HepG2 (cell line): ENCODE measurements around the gene PRCD. TPM values are rescaled to one million over a fixed set of nuclear protein-coding genes. Genes with fewer than 3 reads are reported as not detected.

Source experiments
- DZIP1 ChIP-seq: sonication (generic); formaldehyde crosslinking; IDR thresholded peaks from 2 replicates; pipeline ENCODE4 v1.5.0; 2020; ENCODE audit warnings: mild to moderate bottlenecking, missing genetic modification reagents
- GATAD1 ChIP-seq: IDR thresholded peaks from 2 replicates; pipeline ENCODE4 v1.6.1; 2016; ENCODE audit warnings: missing genetic modification reagents, missing compliant biosample characterization
- HIC2 ChIP-seq: sonication (generic); formaldehyde crosslinking; IDR thresholded peaks from 2 replicates; pipeline ENCODE4 v1.9.0; 2022; ENCODE audit warnings: low read depth, missing genetic modification reagents
- NFKBIZ ChIP-seq: IDR thresholded peaks from 2 replicates; pipeline ENCODE4 v1.6.1; 2018; ENCODE audit warnings: missing genetic modification reagents, missing compliant biosample characterization
- NR1H2 ChIP-seq: sonication (generic); formaldehyde crosslinking; IDR thresholded peaks from 2 replicates; pipeline ENCODE4 v1.8.1; 2022; ENCODE audit warnings: low read depth, missing genetic modification reagents, borderline replicate concordance
- RAD21 ChIP-seq: fragments of 450-650 bp; formaldehyde crosslinking; IDR thresholded peaks from 2 replicates; pipeline ENCODE4 v1.5.0; 2020; ENCODE audit warnings: mild to moderate bottlenecking
- SIX1 ChIP-seq: sonication (generic); formaldehyde crosslinking; IDR thresholded peaks from 2 replicates; pipeline ENCODE4 v1.4.0; 2020; ENCODE audit warnings: missing genetic modification reagents, borderline replicate concordance
- ZFP62 ChIP-seq: sonication (generic); formaldehyde crosslinking; IDR thresholded peaks from 2 replicates; pipeline ENCODE4 v1.4.0; 2020; ENCODE audit warnings: missing genetic modification reagents
- ZNF253 ChIP-seq: sonication (generic); formaldehyde crosslinking; IDR thresholded peaks from 2 replicates; pipeline ENCODE4 v1.8.0; 2022; ENCODE audit warnings: mild to moderate bottlenecking, missing genetic modification reagents, borderline replicate concordance
- ZNF296 ChIP-seq: sonication (generic); formaldehyde crosslinking; conservative IDR thresholded peaks from 2 replicates; pipeline ENCODE4 v1.5.0; 2020; ENCODE audit warnings: mild to moderate bottlenecking, missing genetic modification reagents
- ZNF354B ChIP-seq: sonication (generic); formaldehyde crosslinking; IDR thresholded peaks from 2 replicates; pipeline ENCODE4 v1.8.0; 2022; ENCODE audit warnings: mild to moderate bottlenecking, missing genetic modification reagents
- ZNF430 ChIP-seq: sonication (generic); formaldehyde crosslinking; IDR thresholded peaks from 2 replicates; pipeline ENCODE4 v1.9.0; 2021; ENCODE audit warnings: mild to moderate bottlenecking, missing genetic modification reagents
- ZNF609 ChIP-seq: sonication (generic); formaldehyde crosslinking; IDR thresholded peaks from 2 replicates; pipeline ENCODE4 v1.4.0; 2020; ENCODE audit warnings: mild to moderate bottlenecking, missing genetic modification reagents, borderline replicate concordance
- ZNF720 ChIP-seq: sonication (generic); formaldehyde crosslinking; IDR thresholded peaks from 2 replicates; pipeline ENCODE4 v1.4.0; 2020; ENCODE audit warnings: missing genetic modification reagents
- ZNF75D ChIP-seq: sonication (generic); formaldehyde crosslinking; IDR thresholded peaks from 2 replicates; pipeline ENCODE4 v1.8.1; 2023; ENCODE audit warnings: missing genetic modification reagents, mild to moderate bottlenecking, borderline replicate concordance
- ZSCAN22 ChIP-seq: sonication (generic); formaldehyde crosslinking; IDR thresholded peaks from 2 replicates; pipeline ENCODE4 v1.4.0; 2020; ENCODE audit warnings: mild to moderate bottlenecking, missing genetic modification reagents
- ZSCAN29 ChIP-seq: sonication (generic); formaldehyde crosslinking; conservative IDR thresholded peaks from 2 replicates; pipeline ENCODE4 v1.4.0; 2020; ENCODE audit warnings: mild to moderate bottlenecking, missing genetic modification reagents
- polyA plus RNA-seq, 8 experiments: library from polyadenylated mRNA; depleted of rRNA in 3 of 8; stranded (reverse) in 7 of 8; unstranded in 1 of 8; fragments of >200 nt; fragmentation: Illumina TruSeq in 4 of 8; extraction: Trizol in 4 of 8; gene quantifications; 2 replicates each; pipeline versions ENCODE4 v1.2.1 to v1.2.3, GENCODE V29; 2011 to 2016; ENCODE audit warnings: low read depth in 4 of 8, missing spikeins in 1 of 8, mixed read lengths in 1 of 8; ENCODE audit not compliant: insufficient read depth in 1 of 8
- total RNA-seq, 5 experiments: library from RNA; depleted of rRNA; stranded (reverse); fragments of >200 nt; fragmentation: Illumina TruSeq; extraction: Trizol; gene quantifications; 2 replicates each; pipeline ENCODE4 v1.2.3, GENCODE V29; 2016; ENCODE audit warnings: low read depth in 1 of 5

PRCD gene
- total and polyA plus RNA-seq, 2 of the 13 experiments (the other 11 are each of a cell fraction or from before 2014, with no cell fraction given) = 0.51 TPM; not detected in 1

DNA sequence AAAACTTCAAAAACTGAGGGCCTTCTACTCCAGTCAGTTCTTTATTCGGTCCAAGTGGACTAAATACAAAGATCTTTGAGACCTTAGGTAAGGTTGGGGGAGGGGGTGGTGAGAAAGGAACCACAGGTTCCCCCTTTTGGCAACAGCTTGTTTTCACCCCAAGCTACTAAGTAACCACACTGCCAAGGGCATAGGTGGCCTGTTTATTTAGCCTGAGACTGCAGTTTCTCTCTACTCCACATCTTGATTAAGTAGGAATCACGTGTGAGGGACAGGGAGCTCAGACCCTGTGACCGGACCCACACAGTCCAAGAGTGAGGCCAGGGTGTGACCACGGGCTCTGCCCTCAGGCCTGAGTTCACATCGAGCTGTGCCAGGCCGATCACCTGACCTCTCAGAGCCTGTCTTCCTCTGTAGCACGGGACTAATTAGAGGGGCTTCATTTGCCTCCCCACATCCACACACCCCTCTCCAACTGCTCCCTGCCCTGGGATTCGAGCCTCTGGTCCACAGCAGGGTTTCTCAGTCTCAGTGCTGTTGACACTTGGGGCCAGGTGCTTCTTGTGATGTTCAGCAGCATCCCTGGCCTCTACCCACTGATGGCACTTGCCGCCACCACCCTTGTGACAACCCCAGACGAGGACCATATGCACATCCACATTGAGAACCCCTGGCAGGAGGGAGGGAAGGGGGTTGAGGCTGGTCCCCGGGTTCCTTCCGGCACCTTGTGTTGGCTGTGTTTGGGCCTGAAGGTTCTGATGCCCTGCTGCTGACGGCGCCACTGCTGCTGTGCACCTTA is 28.0 kb downstream of the PRCD start (continued):
- TF ChIP-seq SIX1 (CRISPR knock-in tag) (no peak), ZNF75D (CRISPR knock-in tag) (no peak), ZNF253 (no peak), NFKBIZ (no peak), ZNF430 (CRISPR knock-in tag) (no peak), RAD21 (CRISPR knock-in tag) (peak; percentile 7; the same call in 1 of the 2 replicates), ZNF354B (CRISPR knock-in tag) (peak; percentile 71; the same call in 1 of the 2 replicates), ZNF609 (CRISPR knock-in tag) (peak; percentile 48; the same call in 1 of the 2 replicates), GATAD1 (no peak), DZIP1 (no peak), ZNF720 (no peak), NR1H2 (CRISPR knock-in tag) (no peak), HIC2 (CRISPR knock-in tag) (peak; percentile 81), ZSCAN29 (CRISPR knock-in tag) (no peak), ZFP62 (CRISPR knock-in tag) (no peak), ZSCAN22 (no peak), ZNF296 (CRISPR knock-in tag) (no peak)
